CD4-positive, alpha-beta T cell treated with Interleukin-4 for 4 hours (primary cell): Measurements from ENCODE around the gene ADAM15.

ENCODE experiments used
- DNase-seq: peaks from one replicate; pipeline ENCODE4 v3.0.0-alpha.2; 2020

Gene ADAM15

DNA sequence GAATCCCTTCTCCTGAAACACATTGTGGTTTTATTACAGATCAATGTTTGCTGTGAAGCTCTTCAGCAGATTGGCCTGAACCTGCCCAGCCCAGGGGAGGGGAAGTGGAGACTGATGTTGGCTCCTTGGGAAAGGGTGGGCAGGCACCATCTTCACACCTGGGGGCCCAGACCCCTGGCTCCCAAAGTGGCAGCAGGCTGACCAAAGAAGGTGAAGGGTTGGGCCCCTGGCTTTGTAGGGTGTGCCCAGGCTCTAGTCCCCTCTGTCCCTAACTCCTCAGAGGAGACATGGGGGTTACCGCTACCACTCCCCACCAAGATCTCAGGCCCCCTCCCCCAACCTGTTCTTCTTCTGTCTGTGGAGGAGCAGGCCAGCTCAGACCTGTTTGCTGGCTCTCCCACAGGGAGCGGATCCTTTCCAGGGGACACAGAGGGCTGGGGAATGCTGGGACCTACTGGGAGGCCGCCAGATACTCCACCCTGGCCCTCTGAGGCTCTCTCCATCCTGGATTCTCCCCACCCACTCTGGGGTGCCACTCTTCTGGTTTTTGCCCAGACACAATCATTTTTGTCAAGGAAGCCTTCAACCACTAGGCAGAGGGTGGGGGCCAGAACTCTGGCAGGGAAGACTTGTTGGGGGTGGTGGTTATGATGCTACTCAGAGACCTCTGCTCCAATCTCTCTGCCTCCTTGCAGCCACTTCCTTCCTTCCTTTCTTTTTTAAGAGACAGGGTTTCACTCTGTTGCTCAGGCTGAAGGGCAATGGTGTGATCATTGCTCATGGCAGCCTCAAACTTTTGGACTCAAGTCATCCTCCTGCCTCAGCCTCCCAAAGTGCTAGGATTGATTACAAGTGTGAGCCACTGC, 22.5 kb downstream of the ADAM15 start:
- DNase-seq = no peak

DNA sequence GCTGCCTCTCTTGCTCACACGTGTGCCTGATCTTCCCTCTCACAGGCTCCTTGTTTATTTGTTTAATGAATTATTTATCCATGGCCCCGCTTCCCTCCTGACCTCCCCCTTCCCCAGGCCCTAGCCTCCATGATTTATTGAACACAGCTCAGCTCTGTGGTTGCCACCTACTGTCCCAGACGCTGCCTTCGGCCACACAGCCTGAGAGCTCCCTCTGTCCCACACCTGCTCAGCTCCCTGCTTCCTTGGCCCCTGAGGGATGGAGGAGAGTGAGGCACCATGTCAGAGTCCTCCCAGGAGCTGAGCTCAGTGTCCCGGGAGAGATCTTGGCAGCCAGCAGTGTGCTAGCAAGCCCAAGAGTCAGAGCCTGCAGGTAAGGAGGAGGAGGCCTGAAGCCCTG, 24.4 kb downstream of the ADAM15 start:
- DNase-seq = no peak

DNA sequence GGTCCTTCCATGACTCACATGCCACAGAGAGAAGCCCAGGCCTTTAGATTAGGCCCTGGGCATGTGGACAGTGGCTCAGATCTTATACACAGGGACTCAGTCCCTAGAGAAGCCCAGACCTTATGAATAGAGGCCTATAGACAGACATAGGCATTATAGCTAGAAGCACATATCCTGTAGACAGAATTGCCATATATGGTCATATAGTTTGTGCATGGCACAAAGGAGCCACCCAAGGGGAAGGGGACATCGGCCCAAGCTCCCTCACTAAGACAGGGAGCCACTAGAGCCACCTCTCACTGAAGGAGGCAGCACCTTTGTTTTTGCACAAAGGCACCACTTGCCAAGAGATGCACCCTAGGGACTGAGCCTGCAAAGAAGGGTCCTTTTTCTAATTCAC, 25.3 kb downstream of the ADAM15 start:
- DNase-seq = no peak

DNA sequence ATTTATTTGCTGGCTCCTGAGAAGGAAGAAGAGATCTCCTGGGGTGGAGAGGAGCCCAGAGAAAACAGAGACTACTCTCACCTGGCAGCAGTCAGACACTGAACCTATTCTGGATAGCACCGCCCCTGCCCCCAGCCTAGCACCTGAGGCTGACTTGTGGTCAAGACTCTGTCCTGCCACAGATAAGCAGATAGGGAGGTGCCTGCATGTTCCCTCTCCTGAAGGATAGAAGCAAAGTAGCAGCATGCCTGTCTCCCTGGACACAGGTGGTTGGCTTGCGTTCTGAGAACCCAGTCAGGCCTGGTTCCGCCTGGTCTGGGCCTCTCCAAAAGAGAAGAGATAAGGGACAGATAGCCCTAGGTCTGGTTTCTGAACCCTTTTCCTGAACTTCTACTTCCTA, 26.2 kb downstream of the ADAM15 start:
- no peak for DNase-seq

DNA sequence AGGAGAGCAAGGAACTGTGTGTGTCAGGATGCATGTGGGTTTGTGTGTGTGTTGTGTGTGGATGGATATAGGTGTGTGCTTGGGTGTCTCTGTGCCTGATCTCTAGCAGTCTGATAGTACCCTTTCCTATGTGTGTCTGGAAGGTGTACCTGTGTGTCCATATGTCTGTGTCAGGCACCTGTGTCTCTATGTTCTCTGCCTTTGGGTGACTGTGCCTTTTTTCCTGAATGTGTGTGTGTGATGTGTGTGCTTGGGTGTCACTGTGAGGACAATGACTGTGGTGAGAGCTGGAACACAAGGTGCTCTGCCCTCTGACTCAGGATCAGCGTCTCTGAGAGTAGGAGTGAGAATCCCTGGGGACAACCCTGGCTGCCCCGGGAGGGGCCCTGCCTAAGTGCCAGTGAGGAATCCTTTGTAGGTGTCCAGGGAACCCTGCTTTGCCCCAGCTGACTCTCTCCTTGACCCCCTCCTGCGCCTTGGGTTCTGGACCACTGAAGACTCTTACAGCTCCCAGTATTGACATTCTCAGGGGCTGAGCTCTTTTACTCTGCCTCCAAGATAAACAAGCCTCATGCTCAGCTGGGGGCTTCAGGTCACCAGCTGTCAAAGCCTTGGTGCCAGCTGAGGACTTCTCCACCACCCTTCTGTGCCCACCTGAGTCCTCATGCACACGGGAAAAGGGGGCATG, 26.8 kb downstream of the ADAM15 start:
- DNase-seq = no peak

DNA sequence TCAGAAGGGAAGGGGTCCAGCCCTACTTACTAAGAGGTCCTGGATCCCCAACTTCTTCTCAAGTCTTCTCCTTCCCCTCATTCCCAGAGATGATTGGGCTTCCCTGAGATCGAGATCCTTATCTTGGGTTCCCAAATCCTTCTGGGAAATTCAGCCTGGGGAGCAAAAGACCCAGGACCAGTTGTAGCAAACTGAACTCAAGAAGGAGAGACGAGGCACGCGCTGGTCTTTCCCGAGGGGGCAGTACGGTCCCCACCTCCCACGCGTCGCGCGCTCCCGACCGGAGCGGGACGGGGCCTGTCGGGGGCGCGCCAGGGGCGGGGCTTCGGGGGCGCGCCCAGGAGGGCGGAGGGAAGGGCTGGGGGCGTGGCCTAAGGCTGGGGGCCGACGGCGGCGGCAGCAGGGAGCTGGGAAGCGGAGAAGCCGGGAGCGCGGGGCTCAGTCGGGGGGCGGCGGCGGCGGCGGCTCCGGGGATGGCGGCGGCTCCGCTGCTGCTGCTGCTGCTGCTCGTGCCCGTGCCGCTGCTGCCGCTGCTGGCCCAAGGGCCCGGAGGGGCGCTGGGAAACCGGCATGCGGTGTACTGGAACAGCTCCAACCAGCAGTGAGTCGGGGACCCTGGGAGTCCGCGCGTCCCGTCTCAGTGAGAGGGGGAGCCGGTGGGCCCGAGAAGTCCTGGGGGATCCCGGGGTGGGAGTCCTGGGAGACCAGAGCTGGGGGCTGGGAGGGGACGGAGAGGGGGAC, 27.5 kb downstream of the ADAM15 start, which contains the start of gene EFNA3:
Gene EFNA3, plus strand, starts transcription at position 369 of the 741 bp plus-strand sequence. Its CDS starts 105 bp downstream, at position 474.
- peak; percentile 34 for DNase-seq

DNA sequence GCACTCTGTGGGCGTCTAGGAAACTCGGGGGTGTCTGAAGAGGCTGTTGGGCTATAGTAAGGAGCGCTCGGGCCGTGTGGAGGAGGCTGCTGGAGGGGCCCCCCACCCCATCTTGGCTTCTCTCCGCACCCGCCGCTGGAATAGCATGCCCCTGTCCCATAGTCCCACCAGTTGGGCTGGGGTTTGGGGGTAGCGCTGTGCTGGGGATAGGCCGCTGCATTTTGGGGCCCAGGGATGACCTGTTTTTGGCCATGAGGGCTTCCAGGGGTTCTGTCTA, 28.0 kb downstream of the ADAM15 start:
- no peak for DNase-seq

DNA sequence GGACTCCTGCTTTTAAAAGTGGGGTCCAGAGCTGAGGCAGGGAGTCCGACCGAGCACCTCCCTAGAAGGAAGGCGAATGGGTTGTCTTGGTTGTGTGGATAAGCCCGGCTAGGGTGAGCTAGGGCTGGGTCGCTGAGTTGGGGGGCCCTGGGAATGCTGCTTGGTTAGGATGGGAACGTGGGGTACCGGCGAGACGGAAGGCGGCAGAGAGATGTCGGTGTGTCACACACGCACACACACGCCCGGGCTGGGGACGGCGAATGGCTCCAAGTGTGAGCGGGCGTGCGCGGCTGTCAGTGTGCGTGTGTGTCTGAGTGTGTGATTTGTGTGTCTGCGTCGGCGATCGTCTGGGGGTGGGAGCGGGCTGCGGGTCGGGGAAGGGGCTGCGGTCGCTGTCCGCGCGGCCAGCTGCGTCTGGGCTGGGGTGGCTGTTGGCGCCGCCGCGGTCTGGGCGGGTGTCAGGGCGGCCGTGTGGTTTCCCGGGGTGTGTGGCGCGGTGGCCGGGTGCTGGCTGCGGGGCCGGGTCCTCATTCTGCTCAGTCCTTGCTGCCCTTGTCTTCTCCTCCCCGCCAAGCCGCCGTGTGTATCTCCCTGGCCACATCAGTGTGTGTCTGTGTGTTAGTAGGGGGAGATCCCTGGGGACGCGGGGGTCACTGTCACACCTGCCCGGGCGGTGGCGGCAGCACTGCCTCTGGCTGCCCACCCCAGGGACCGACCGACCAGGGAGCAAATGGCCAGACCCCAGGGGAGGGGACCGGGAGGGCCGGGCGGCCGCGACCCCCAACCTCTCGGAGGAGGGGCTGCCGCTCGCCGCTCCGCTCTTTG, 28.6 kb downstream of the ADAM15 start:
- DNase-seq = no peak

DNA sequence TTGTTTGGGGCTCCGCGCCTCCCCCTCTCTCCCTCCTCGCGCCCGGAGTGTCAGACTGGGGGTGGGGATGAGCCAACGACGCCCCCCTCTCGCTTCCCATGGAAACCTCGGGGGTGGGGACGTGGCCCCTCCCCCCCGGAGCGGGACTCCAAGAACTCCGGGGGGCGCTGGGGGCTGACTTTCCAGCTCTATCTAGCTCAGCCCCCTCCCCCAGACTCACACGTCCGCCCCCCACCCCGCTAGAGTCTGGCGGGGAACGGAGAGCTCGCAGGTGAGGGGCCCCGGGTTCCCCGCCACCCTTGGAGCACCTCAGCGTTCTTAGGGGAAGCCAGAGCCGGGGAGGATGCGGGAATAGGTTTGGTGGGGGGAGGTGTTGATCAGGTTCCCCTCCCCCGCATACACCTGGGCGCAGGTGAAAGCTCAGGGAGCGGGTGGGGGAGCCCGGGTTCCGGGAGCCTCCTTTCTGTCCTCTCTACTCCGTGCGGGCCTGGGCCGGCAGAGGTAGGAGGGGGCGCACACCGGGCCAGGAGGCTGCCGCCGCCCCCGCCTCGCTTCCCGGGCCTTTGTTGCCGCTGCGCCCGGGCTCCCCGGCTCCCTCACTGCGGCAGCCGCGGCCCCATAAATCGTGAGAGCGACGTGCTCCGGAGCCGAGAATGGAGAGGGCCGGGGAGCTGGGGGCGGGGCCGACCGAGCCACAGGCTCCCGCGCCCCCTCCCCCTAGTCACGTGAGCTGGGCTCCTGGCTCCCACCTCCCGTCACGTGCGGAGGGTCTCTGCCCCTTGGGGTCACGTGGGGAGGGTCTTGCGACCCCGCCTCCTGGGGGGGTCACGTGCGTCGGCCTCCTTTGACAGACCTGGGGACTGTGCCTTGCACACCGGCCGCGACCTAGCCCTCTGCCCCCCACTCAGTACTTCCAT, 29.5 kb downstream of the ADAM15 start:
- DNase-seq = no peak

DNA sequence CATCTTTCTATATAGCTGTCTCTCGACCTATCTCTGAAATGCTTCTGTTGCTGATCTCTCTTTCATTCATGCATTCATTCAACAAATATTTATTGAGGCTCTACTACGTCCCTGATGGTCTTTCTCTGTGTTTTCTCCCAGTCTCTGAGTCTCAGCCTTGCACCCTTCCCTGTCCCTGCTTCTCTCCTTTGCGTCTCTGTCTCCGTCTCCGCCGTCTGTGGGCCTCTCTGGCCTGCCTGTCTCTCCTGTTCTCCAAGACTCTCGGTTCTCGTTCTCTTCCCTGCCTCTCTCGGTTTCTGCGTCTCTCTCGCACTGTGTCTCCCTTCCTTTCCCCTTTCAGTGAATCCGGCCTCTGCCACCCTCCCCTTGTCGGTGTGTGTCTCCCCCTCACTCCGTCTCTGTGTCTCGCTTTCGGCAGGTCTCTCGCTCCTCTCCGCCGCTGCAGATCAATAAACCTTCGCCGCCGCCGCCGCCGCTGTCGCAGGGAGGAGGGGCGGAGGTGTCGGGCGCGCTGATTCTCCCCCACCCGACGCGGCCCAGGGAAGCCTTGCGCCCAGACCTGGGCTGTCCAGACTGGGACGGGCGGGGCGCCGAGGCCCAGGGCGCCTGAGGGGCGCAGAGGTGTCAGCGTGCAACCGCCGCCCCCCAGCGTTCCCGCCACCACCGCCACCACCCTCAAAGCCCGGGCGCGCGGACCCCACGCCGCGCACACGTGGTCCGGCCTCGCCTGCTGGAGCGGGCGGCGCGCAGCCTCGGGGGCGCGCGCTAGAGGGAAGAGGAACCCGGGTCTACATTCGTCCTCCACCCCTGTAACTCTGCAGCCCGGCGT, 30.6 kb downstream of the ADAM15 start:
- no peak for DNase-seq

DNA sequence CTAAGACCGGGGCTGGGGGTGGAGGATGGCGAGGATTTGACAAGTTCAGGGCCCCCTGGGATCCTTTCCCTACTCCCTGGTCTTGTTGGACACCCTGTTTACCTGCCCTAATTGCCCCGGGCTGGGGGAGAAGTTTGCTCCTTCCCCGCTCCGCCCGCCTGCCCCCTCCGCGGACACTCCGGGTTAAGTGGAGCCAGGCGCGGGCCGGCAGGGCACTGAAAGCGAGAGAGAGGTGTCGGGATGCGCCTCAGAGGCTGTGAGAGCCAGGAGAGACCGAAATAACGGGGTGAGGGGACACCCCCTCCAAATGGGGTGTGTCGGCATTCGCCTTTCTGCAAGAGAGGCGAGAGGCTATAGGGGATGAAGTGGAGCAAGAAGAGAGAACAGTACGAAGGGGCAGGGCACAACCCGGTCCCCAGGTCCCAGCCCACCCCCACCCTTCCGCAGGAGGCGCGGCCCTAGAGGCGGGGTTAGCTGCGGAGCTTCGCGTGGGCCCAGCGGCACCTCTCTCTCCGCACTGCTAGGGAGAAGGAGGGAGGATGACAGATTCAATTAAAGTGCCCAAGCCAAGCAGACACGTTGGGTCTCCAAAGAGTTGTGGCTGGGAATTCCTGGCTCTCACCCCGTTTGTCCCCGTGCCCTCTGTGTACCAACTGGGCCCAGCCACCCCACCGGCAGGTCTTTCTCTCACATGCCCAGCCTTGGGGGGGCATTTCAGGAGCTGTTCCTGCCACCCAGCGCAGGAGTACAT, 31.4 kb downstream of the ADAM15 start:
- DNase-seq = no peak

DNA sequence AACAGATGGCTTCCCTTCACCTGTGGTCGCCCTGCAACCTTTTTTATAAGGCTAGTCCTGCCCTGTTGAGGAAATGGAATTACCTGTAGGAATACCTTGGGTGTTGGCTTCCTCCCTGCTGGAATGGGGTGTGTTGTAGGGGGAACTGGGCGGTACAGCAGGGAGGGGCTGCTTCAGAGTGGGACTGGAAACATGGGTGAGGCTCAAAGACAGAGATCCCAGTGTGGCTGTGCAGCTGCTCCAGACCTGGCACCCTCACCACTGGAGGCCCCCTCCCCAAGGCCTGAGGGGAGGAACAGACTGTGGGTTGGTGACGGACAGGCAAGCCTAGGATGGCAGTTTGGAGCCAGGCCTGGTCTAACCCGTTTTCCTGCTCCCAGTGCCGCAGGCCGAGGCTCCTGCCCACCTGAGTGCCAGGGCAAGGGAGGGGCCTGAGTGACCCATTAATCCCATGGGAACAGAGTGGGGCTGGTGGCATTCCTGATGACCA, 32.0 kb downstream of the ADAM15 start:
- DNase-seq = no peak

DNA sequence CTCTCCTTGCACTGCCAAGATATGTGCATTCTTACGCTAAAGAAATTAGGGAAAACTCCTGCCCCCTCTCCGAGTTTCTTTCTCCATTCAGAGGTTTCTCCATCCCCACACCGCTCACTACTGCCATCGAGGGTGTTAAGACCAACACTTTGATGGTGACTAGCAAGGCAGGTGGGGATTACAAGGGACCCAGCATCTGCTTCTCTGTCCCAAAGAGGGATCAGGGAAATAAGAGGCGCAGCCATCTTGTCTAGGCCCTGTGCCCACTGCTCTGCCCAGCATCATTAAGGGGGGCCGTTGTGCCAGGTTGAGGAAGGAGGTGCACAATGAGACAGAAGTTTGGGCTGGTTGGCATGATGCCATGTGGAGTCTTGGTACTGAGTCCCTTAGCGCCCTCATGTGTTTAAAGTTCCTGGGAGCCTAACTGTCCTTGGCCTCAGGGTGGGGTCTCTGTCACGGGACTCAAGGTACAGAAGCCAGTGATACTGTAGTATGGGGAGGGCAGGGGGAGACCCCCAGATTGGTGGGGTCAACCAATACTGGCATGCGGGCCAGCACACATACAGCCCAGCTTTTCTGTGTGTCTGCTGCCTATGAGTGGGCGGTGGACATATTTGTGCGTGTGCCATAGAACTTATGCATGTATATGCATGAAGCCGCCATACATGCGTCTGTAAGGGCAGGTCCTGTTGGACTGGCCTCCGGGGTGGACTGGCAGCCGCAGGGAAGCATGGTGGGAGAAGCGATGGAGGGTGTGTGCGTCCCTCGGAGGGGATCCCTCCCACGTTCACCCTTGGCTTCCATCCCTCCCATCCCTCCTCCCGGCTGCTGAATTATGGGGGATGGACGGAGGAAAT, 33.0 kb downstream of the ADAM15 start:
- peak; percentile 21 for DNase-seq

DNA sequence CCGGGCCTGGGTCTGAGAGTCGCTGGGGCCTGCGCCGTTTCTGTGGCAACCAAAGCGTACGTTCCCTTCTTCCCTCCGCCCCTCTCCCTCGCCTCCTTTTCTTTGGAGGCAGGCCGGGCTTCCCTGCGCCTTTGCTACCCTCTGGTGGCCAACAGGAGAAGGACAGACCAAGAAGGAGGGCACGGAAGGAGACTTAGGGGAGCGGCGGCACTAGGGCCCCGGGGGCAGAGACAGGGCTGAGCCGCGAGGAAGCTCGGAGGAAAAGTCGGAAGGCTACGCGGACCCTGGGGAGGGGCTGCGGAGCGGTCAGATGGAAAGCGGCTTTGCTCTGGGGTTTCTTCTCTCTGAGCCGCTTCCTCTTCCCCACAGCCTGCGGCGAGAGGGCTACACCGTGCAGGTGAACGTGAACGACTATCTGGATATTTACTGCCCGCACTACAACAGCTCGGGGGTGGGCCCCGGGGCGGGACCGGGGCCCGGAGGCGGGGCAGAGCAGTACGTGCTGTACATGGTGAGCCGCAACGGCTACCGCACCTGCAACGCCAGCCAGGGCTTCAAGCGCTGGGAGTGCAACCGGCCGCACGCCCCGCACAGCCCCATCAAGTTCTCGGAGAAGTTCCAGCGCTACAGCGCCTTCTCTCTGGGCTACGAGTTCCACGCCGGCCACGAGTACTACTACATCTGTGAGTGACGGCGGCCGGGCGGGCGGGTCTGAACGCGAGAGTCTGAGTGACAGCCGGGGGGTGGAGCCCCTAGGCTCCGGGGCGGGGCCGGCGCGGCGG, 33.8 kb downstream of the ADAM15 start:
- DNase-seq = peak; percentile 89

DNA sequence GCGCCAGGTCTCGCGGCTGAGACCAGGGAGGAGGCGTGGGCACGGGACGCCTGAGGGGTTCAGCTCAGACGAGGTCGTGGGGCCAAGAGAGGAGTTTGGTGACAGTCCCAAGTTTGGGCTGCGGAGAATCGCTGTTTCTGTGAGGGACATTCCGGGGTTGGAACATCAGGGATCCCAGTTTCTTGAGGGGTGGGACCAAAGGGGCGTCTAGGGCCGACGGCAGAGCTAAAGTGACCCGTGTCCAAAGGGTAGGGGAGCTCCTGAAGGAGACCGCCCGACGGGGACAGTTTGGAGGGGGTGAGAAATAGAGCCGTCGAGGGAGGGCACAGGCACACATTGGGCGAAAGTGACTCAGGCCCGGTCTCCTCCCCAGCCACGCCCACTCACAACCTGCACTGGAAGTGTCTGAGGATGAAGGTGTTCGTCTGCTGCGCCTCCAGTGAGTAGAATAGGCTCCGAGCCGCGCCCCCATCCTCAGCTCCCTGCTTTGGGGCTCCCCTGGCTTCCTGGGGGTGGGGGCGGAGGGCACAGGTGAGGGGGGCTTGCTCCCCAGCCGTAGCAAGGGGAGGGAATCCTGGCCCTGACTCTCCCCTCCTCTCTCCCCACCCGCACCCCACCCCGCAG, 34.5 kb downstream of the ADAM15 start:
- peak; percentile 82 for DNase-seq

DNA sequence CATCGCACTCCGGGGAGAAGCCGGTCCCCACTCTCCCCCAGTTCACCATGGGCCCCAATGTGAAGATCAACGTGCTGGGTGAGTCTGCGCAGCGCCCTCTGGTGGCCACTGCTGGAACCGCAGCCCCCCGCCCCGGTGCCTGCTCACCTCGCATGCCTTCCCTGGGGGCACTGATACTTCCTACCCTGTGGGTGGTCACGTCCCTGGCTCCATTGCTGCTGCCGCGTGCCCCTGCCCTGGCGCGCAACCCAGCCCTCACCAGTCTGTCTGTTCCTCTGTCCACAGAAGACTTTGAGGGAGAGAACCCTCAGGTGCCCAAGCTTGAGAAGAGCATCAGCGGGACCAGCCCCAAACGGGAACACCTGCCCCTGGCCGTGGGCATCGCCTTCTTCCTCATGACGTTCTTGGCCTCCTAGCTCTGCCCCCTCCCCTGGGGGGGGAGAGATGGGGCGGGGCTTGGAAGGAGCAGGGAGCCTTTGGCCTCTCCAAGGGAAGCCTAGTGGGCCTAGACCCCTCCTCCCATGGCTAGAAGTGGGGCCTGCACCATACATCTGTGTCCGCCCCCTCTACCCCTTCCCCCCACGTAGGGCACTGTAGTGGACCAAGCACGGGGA, 35.1 kb downstream of the ADAM15 start:
- DNase-seq = peak; percentile 71
